VCaP (cell line): ENCODE data around the gene GPBAR1.
A peak's percentile ranks its signal among the peaks of the same experiment; 100 is the strongest.

Experiments used
- H3K27ac ChIP-seq: fragments of 450-650 bp; 2 replicates; pipeline ENCODE4 v1.5.1; 2017
- CTCF ChIP-seq: fragments of 450-650 bp; conservative IDR thresholded peaks from 2 replicates; pipeline ENCODE4 v1.5.1; 2017; ENCODE audit warnings: mild to moderate bottlenecking, moderate library complexity

GPBAR1 gene

DNA sequence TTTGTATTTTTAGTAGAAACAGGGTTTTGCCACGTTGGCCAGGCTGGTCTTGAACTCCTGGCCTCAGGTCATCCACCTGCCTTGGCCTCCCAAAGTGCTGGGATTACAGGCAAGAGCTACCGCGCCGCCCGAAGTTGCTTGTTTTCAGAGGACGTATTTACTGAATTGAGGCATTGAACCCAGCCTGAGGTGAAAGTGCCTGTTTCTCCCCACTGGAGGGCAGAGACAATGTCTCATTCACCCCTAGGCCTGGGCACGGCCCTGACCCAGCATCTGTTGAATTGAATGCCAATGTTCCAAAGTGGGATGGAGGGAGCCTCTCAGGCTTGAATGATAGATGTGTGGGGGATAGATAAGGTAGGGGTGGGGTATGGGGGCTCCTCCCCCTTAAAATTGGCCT lies 36.0 kb downstream of the GPBAR1 start:
- no peak for TF ChIP-seq CTCF
- peak overlapping the region; percentile 88; the same call in 1 of the 2 replicates for H3K27ac ChIP-seq

- no peak for TF ChIP-seq CTCF
- H3K27ac ChIP-seq, result peak overlapping the region; percentile 16; the same call in 1 of the 2 replicates
Measured at GRCh38 chr2:218298314-218298875, 37.6 kb downstream of the GPBAR1 start.

DNA sequence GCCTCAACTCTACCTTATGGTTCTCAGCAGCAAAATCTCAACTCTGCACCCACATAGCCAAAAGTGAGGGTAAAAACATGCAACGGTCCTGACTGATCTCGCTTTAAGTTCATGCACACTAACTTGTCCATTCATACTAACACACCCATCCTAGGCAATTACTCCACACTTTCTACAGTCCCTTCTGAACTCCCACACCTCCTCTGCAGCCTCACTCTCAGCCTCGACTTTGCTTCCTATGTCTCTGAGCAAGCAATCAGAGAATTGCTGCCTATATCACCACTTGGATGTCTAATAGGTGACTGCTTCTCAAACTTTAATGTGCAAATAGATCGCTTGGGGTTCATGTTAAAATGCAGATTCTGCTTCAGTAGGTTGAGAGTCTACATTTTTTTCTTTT lies 39.3 kb downstream of the GPBAR1 start:
- no peak for TF ChIP-seq CTCF

GRCh38 chr2:218301176-218301819 lies 40.5 kb downstream of the GPBAR1 start:
- TF ChIP-seq CTCF, result peak; percentile 95
- no peak overlapping the region; the same call in 1 of the 2 replicates for H3K27ac ChIP-seq

More for the DNA sequence above, 39.3 kb downstream of the GPBAR1 start:
- no peak overlapping the region for H3K27ac ChIP-seq

GRCh38 chr2:218305383-218305782 lies 44.6 kb downstream of the GPBAR1 start:
- H3K27ac ChIP-seq, result no peak overlapping the region
- no peak for TF ChIP-seq CTCF

GRCh38 chr2:218306184-218306920 lies 45.5 kb downstream of the GPBAR1 start:
- no peak for TF ChIP-seq CTCF
- no peak overlapping the region for H3K27ac ChIP-seq

DNA sequence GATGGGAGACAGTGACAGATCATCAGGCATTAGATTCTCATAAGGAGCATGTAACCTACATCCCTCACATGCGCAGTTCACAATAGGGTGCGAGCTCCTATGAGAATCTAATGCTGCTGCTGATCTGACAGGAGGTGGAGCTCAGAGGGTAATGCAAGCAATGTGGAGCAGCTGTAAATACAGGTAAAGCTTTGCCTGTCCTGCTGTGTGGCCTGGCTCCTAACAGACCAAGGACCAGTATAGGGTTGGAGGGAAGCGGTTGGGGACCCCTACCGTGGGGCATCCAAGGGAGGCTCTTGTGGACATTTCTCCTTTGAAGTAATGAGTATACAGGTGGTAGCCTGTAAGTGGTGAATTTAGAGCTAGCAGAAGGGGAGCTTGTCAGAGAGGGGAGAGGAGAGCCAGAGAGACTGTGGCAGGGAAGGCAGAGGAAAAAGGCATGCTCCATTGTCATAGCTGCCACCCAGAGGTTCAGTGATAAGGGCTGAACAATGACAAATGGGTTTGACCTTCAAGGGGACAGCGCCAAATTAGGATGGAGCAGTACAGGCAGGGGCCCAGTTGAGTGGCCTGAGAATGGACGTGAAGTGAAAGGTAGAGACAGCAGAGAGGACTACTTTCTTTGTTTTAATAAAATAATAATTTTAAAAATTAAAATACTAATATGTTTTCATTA lies 46.7 kb downstream of the GPBAR1 start:
- no peak for TF ChIP-seq CTCF
- H3K27ac ChIP-seq, result no peak overlapping the region
